ENCODE data around the gene REXO1.

REXO1 gene

GRCh38 chr19:1837222-1837565, 11.1 kb downstream of the REXO1 start:
- Histone ChIP-seq H3K4me2 (ENCODE audit: low read length) (no peak overlapping the region), H3K4me1 (no peaks in the 10 kb centered on the region), H3K4me3 (ENCODE audit: low read depth, low read length) (no peak overlapping the region), H3K9ac (no peak overlapping the region), H3K27me3 (ENCODE audit: control insufficient read depth, insufficient read depth, low read length) (no peaks in the 10 kb centered on the region), H3K36me3 (ENCODE audit: control insufficient read depth, insufficient read depth, low read length) (no peaks in the 10 kb centered on the region), H3K9me3 (ENCODE audit: control insufficient read depth, low read length) (no peaks in the 10 kb centered on the region), H3K27ac (no peak overlapping the region), H2AFZ (no peak overlapping the region), H3K79me2 (peaks cover 66% of the 10 kb centered on the region)
- TF ChIP-seq, protein P1, sequence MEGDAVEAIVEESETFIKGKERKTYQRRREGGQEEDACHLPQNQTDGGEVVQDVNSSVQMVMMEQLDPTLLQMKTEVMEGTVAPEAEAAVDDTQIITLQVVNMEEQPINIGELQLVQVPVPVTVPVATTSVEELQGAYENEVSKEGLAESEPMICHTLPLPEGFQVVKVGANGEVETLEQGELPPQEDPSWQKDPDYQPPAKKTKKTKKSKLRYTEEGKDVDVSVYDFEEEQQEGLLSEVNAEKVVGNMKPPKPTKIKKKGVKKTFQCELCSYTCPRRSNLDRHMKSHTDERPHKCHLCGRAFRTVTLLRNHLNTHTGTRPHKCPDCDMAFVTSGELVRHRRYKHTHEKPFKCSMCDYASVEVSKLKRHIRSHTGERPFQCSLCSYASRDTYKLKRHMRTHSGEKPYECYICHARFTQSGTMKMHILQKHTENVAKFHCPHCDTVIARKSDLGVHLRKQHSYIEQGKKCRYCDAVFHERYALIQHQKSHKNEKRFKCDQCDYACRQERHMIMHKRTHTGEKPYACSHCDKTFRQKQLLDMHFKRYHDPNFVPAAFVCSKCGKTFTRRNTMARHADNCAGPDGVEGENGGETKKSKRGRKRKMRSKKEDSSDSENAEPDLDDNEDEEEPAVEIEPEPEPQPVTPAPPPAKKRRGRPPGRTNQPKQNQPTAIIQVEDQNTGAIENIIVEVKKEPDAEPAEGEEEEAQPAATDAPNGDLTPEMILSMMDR (IDR thresholded peaks at IDR 0.05): no peak

GRCh38 chr19:1836458-1837221, 11.6 kb downstream of the REXO1 start:
- Histone ChIP-seq H3K4me1 (no peaks in the 10 kb centered on the region), H3K27ac (no peak overlapping the region), H3K4me3 (ENCODE audit: low read depth, low read length) (no peak overlapping the region), H2AFZ (no peak overlapping the region), H3K36me3 (ENCODE audit: control insufficient read depth, insufficient read depth, low read length) (no peaks in the 10 kb centered on the region), H3K27me3 (ENCODE audit: control insufficient read depth, insufficient read depth, low read length) (no peaks in the 10 kb centered on the region), H3K9ac (no peak overlapping the region), H3K4me2 (ENCODE audit: low read length) (no peak overlapping the region), H3K79me2 (peaks cover 64% of the 10 kb centered on the region), H3K9me3 (ENCODE audit: control insufficient read depth, low read length) (no peaks in the 10 kb centered on the region)
- TF ChIP-seq, protein P1 (IDR thresholded peaks at IDR 0.05): no peak

GRCh38 chr19:1833540-1833939, 14.7 kb downstream of the REXO1 start:
- no peak overlapping the region for H3K27ac ChIP-seq
- no peaks in the 10 kb centered on the region for H3K36me3 ChIP-seq (ENCODE audit: control insufficient read depth, insufficient read depth, low read length)
- no peaks in the 10 kb centered on the region for H3K9me3 ChIP-seq (ENCODE audit: control insufficient read depth, low read length)
- H3K4me2 ChIP-seq (ENCODE audit: low read length): no peak overlapping the region
- H3K4me1 ChIP-seq: no peaks in the 10 kb centered on the region
- H3K27me3 ChIP-seq (ENCODE audit: control insufficient read depth, insufficient read depth, low read length): no peaks in the 10 kb centered on the region
- TF ChIP-seq, protein P1 (IDR thresholded peaks at IDR 0.05): no peak
- H2AFZ ChIP-seq: no peak overlapping the region
- peaks cover 41% of the 10 kb centered on the region for H3K79me2 ChIP-seq
- H3K9ac ChIP-seq: no peak overlapping the region
- no peak overlapping the region for H3K4me3 ChIP-seq (ENCODE audit: low read depth, low read length)

DNA sequence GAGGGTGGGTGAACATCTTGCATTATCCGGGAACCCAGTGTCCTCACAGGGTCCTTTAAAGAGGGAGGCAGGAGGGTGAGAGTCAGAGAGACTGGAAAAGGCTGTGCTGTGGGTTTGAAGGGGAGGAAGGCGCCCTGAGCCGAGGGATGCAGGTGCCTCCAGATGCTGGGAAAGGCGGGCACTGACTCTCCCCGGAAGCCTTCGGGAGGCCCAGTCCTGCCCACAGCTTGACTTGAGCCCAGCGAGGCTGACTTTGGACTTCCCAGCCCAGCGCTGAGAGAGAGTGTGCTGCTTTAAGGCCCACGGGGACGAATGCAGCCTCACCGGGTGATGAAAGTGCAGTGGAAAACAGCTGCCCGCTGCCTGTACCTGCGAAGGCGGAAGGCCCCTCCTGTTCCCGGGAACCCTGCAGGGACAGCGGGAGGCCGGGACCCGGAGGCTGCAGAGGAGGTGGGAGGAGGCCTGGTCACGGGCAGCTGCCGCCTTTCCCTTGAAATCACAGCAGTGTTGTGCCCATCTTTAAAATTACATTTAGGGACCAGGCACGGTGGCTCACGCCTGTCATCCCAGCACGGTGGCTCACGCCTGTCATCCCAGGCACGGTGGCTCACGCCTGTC, 16.1 kb downstream of the REXO1 start:
- no peak overlapping the region for H3K4me2 ChIP-seq (ENCODE audit: low read length)
- no peak overlapping the region for H3K9ac ChIP-seq
- no peaks in the 10 kb centered on the region for H3K27me3 ChIP-seq (ENCODE audit: control insufficient read depth, insufficient read depth, low read length)
- H3K27ac ChIP-seq: no peak overlapping the region
- TF ChIP-seq, protein P1 (IDR thresholded peaks at IDR 0.05): no peak
- H3K79me2 ChIP-seq: peaks cover 31% of the 10 kb centered on the region
- no peak overlapping the region for H3K4me3 ChIP-seq (ENCODE audit: low read depth, low read length)
- H3K9me3 ChIP-seq (ENCODE audit: control insufficient read depth, low read length): no peaks in the 10 kb centered on the region
- no peak overlapping the region for H2AFZ ChIP-seq
- H3K4me1 ChIP-seq: no peaks in the 10 kb centered on the region
- H3K36me3 ChIP-seq (ENCODE audit: control insufficient read depth, insufficient read depth, low read length): no peaks in the 10 kb centered on the region

GRCh38 chr19:1830978-1831377, 17.3 kb downstream of the REXO1 start:
- Histone ChIP-seq H3K27ac (no peak overlapping the region), H3K79me2 (peaks cover 26% of the 10 kb centered on the region), H2AFZ (no peak overlapping the region), H3K9ac (no peak overlapping the region), H3K27me3 (ENCODE audit: control insufficient read depth, insufficient read depth, low read length) (no peaks in the 10 kb centered on the region), H3K4me3 (ENCODE audit: low read depth, low read length) (no peak overlapping the region), H3K4me2 (ENCODE audit: low read length) (no peak overlapping the region), H3K36me3 (ENCODE audit: control insufficient read depth, insufficient read depth, low read length) (no peaks in the 10 kb centered on the region), H3K9me3 (ENCODE audit: control insufficient read depth, low read length) (no peaks in the 10 kb centered on the region), H3K4me1 (no peaks in the 10 kb centered on the region)
- TF ChIP-seq, protein P1 (IDR thresholded peaks at IDR 0.05): no peak
